T47D (cell line): ENCODE data around the gene MYO3A.
"Not testable (repeated sequence)": the region's sequence is repeated elsewhere in the genome, so short reads cannot be mapped to it uniquely, and the experiment has no call there.

Experiments used
- DNase-seq, 2 experiments: peaks; one replicate each; pipeline versions ENCODE4 v3.0.0 to v3.0.0-alpha.2; 2011 to 2012; ENCODE audit warnings: low read depth in 1 of 2, low spot score in 1 of 2
- JUND ChIP-seq: IDR thresholded peaks from 2 replicates; pipeline ENCODE4 v1.6.1; 2012; ENCODE audit warnings: low read depth
- in situ Hi-C: cut with HindIII; loops from 2 replicates; pipeline ENCODE4 v1.10.0; 2016; ENCODE audit warnings: low sequenced_read_pairs, low pct_unique_long_range_greater_than_20kb

MYO3A gene

DNA sequence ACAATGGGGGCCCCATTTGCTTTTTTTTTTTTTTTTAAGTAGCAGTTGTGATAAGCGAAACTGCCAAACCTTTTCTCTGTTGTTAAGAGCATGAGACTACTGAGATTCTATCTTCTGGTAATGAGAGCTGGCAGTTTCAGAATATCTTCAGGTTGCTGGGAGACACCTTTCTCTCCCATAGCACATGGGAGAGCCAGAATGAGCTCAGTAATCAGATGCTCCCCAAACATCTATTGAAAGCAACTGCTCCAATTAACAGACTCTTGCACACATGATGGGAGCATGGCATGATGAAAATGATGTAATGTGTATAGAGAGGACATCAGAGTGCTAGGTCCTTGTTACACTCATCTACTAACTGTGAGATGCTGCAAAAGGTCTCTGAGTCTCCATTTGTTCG, 18.8 kb downstream of the MYO3A start:
- no peak for TF ChIP-seq JUND
- DNase-seq: no peak
- in situ Hi-C loops: no loop called here

DNA sequence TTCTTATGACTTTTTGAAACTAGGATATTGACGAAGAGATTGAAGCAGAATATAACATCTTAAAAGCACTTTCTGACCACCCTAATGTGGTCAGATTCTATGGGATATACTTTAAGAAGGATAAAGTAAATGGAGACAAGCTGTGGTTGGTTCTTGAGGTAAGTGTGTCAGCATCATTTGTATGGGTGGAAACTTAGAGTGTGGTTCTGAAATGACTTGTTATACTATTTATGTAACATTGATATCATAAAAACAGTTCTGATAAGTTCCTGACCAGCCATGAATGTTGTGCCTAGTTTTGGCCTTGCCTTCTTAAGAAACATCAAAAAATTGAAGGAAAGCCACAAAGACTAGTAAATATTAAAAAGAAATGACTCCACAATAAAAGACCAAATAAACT, 20.8 kb downstream of the MYO3A start:
- in situ Hi-C loops: no loop called here
- TF ChIP-seq JUND: no peak
- no peak for DNase-seq

DNA sequence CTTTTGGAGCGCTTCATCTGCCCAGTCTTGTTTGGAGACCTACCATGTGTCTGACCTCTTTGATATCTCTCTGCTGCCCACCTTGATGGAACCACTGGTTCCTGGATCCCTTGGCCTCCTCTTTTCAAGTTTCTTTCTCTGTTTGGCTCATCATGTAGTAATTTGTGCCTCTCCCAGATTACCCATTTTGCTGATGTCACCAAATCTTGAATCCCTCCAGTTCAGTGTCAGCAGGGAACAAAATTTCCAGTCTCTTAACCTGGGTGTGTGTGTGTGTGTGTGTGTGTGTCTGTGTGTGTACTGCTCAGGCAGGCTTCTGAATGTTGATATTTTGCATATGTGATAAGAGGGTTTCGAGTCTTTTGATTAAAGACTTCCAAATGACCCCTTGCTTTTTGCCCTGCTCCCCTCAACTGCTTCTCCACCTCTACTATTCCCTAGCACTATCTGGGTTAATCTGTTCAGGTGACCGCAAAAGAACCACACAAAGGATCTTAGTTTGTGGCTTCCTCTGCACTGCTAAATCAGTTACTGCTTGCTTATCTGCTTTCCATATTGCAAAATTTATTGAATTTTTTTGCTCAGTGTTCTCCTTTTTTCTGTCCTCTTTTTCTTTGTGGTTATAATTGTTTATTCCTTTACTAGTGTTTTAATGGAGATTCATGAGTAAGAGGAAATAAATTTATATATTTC, 25.7 kb downstream of the MYO3A start:
- TF ChIP-seq JUND: no peak
- in situ Hi-C loops: no loop called here
- no peak for DNase-seq

DNA sequence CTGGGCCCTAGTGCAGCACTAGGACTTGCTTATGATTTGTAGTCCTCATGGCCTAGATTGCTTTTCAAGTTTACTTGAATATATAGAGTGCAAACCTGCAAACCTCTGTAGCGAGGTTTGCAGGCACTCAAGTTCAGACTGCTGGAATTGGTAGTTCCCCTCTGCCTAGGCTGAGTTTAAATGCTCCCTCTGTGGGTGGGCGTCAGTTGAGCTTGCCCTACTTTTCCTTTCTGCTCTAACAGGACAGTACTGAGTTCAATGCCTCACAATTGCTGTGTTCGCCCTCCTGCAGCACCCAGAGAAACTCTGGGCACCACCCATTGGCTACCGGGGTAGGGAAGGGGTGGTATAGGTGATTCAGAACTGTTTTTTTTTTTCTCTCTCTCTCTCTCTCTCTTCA, 31.6 kb downstream of the MYO3A start:
- in situ Hi-C loops: no loop called here
- DNase-seq: no peak
- no peak for TF ChIP-seq JUND

DNA sequence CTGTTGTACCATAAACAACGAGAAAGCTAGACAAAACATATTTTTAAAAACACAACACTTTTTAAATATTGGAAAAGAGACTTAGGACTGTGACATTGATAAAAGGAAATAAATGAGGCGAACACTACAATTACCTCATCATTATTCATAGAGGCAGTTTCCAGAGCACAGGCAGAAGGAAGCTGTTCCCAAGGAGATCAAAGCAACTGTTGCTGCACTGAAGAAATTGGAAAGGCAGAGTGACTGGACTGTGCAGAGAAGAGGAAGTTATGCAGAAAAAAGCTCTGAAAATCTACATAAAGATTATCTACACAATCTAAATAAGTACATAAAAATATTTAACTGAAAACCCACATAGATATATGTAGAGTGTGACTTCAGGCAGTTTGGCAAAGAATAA, 32.8 kb downstream of the MYO3A start:
- in situ Hi-C loops: no loop called here
- no peak for DNase-seq
- TF ChIP-seq JUND: no peak

DNA sequence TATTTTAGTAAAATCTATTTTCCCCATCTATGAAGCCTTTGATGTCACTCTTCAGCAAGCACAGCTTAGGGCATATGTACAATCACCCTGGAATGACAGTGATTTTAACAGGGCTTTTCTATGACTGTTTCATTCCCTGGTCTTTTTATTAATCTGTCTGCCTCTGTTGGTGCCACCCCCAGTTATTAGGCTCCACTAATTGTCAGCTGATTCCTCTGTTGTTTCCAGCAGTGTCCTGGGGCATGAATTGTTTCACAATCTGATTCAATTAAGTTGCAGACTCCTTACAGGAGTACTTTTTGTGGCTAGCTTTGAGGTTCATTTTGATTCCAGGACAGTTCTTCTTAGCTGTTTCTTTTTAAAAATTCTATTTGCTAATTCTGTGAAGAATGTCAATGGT, 38.6 kb downstream of the MYO3A start:
- DNase-seq: no peak
- TF ChIP-seq JUND: no peak
- in situ Hi-C loops: no loop called here

DNA sequence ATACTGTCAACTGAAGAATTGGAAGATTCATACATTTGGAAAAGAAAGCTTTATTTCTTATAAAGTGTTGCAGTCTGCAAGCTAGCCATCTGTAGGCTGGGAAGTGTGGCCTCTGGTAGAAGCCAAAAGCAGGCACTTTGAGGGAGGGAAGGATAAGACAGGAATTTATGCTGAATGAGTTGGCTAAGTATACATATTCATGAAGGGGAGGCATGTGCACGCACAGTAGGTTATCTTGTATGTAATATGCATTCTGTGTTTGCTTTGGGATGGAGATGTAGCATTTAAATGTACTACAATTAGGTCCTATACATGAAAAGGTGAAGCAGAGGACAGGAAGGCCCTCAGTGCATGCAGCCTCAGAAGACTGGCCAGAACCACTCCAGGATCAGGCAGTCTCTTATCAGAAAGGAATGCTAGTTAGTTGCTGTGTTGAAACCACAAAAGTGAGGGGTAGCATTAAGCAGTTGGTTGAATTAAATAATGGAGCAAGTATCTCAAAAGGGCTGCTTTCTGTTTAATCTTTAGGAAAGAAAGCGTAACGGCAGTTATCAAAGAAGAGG, 40.9 kb downstream of the MYO3A start:
- no peak for DNase-seq
- TF ChIP-seq JUND: no peak
- in situ Hi-C loops: no loop called here

DNA sequence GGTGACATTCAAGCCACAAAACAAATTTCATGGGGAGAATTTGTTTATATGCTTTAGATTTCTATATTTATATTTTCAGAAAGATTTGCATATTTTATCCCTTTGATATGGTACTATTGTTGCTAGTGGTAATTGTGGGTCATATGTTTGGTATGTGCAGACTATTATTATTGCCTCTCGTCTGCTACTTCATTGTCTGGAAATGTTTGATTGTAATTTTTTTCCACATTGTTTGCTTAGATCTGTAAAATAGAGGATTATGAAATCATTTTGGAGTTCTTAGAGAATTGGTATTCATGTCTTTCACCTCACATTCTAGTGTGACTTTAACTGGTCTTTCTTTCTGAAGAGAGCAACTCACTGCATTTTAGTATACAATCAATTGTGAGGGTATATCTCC, 44.7 kb downstream of the MYO3A start:
- no peak for TF ChIP-seq JUND
- in situ Hi-C loops: no loop called here
- no peak for DNase-seq

DNA sequence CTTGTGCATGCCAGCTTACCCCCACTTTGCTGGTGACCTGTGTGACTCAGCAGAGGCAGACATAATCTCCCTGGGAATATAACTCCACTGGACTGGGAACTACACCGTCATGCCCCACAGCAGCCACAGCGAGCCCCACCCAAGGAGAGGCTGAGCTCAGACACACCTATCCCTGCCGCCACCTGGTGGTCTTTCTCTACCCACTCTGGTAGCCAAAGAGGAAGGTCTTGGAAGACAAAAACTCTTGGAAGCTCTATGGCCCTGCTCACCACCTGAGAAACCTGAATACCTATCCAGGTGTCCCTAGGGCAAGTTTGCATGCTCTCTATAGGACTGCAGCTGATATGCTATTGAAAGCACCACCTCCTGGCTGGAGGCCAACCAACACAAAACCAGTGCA, 48.1 kb downstream of the MYO3A start:
- in situ Hi-C loops: no loop called here
- no peak for DNase-seq
- no peak for TF ChIP-seq JUND

DNA sequence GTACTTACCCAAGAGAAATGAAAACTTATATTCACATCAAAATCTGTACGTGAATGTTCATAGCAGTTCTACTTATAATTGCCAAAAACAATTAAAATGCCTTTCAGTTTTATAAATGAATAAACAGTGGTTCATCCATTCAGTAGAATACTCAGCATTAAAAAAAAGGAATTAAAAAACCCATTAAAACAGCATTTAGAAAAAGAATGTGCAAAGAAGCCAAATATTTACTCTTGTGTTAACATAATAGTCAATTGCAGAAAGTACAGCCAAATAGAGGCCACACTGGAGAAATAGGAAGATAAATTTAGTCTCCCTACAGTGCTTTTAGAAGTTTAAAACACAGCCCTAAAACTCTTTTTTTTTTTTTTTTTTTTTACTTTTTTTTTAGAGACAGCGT, 54.6 kb downstream of the MYO3A start:
- DNase-seq: no peak
- in situ Hi-C loops: no loop called here
- TF ChIP-seq JUND: no peak

DNA sequence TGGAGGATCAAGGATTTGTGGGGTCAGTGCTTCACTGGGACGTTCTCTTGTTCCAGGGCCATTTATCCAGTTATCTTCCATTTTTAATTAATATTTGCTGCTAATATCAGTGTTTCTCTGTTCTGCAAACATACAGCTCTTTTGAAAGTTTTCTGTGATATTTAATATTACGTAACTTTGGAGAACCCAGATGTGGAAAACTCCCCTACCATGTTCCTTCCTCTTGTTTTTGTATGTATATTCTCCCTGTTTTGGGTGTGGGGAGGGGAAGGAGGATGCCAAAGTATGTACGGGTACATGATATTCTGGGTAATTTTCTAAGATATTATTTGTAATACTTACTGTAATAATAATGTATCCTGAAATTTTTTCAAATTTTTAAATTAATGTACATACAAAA, 55.9 kb downstream of the MYO3A start:
- in situ Hi-C loops: no loop called here
- DNase-seq: no peak
- no peak for TF ChIP-seq JUND

DNA sequence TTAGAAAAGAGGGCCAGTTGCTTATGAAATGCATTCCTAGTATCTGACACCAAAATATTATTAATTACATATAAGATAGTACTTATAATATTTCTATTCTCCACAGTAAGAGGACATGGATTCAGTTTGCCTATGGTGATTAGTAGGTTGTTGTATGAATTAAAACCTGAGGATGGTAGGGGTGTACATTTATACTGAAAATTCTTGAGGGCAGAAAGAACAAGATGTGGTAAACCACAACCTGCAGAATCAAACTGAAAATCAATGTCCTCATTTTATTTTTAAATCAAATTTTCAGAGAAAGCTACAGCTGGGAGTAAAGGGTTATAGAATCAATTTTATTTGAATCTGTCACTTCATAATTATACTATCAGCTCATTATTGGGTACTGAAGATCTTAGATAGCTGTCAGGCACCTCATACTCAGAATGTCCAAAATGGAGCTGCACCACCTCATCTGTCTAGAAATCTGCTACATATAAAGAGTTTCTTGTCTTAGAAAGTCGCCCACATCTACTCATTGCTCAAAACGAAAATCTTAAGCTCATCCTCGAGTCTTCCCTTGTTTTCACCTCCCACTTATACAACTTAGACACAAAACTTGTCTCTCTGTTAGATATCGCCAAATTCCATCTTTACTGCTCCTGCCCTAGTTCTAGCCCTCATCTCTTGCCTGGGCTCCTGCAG, 65.4 kb downstream of the MYO3A start:
- DNase-seq: no peak
- no peak for TF ChIP-seq JUND
- in situ Hi-C loops: no loop called here

DNA sequence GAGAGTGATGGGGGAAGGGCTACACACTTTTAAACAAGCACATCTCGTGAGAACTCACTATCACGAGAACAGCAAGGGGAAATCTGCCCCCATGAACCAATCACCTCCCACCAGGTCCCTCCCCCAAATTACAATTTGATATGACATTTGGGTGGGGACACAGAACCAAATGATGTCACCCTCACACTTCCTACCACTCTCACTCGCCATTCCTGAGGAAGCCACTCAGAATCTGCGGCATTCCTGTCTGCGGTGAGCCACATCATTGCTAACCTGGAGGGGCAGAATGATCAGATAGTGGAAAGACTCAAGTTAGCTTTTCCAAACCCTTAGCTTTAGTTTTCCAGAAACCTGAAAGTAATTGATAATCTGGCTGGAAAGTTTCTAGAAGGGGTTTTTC, 66.9 kb downstream of the MYO3A start:
- TF ChIP-seq JUND: no peak
- in situ Hi-C loops: no loop called here
- no peak for DNase-seq

DNA sequence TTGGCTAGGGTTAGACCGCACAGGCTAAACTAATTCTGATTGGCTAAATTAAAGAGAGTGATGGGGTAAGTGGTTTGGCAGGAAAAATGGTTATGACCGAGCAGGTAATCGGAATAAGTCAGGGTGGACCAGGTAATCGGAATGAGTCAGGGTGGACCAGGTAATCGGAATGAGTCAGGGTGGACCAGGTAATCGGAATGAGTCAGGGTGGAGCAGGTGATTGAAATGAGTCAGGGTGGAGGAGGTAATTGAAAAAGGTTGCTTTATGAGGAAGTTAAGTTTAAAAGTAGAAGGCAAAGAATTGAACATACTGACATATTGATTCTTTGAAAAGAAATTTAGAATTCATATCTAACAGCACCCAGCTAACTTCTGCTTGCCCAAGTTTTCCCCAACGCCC, 68.4 kb downstream of the MYO3A start:
- DNase-seq, in situ Hi-C loops: not testable (repeated sequence)
